Parietal lobe (tissue), 2 donors: ENCODE results near the gene FGF14. TPM values are rescaled to one million over a fixed set of nuclear protein-coding genes. Genes with fewer than 3 reads are reported as not detected.
A peak's percentile ranks its signal among the peaks of the same experiment; 100 is the strongest.

Experiments used
- small RNA-seq: library from RNA; depleted of rRNA; stranded (forward); fragments of <200 nt; gene quantifications from one replicate; pipeline ENCODE3, GENCODE V24; 2014; ENCODE audit warnings: low replicate concordance
- total RNA-seq: library from RNA; depleted of rRNA; stranded (reverse); fragments of >200 nt; gene quantifications from one replicate; pipeline ENCODE4 v1.2.3, GENCODE V29; 2014

The FGF14 gene
- total RNA-seq, result 61.0 TPM

DNA sequence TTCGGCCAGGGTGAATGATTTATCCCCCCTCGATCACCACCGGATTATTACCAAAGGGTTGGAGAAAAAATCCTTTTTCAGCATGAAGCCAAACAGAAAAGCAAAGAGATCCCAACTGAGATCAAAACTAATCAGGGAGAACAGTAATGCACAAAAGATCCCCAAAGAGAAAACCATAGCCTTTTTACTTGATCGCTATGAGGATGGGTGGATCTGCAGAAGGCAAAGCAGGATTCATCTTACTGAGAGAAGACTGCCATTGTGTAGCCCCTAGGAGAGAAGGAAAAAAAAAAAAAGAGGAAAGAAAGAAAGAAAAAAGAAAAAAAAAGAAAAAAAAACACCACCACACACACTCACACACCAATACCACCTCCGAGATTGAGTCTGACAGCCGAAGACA is at the start of gene FGF14:
Gene FGF14, minus strand, starts transcription at position 283 of the 400 bp plus-strand sequence.

Small RNA genes within 50 kb of the gene (small RNA-seq; reads per million reads assigned to genes)
- 0.37 reads per million, percentile 24 among the genes with 10 or more reads in this experiment for gene MIR2681
- gene MIR4705, result 0.86 reads per million, percentile 65 among the genes with 10 or more reads in this experiment
- gene RNU1-24P, result 0.09 reads per million
- gene RNY1P2, result 0.09 reads per million
- gene RPL39P29, result not detected

Other genes with a start within 250 kb of the FGF14 start
- gene TPP2, start 194.9 kb upstream of the FGF14 start, total RNA-seq, result 76.4 TPM